K562 (cell line): ENCODE measurements around the gene CHRDL2. TPM values are rescaled to one million over a fixed set of nuclear protein-coding genes. Genes with fewer than 3 reads are reported as not detected.
A peak's percentile ranks its signal among the peaks of the same experiment; 100 is the strongest.

Experiments
- AFF4 ChIP-seq: sonication (generic); formaldehyde crosslinking; IDR thresholded peaks from 2 replicates; pipeline ENCODE4 v1.8.0; 2023; ENCODE audit warnings: mild to moderate bottlenecking, missing genetic modification reagents
- ARID2 ChIP-seq: fragments of 450-650 bp; IDR thresholded peaks from 2 replicates; pipeline ENCODE4 v1.6.1; 2017; ENCODE audit warnings: antibody characterized with exemption, mild to moderate bottlenecking
- CBFA2T2 ChIP-seq: fragments of 450-650 bp; conservative IDR thresholded peaks from 2 replicates; pipeline ENCODE4 v1.6.1; 2017; ENCODE audit warnings: mild to moderate bottlenecking
- COPS2 ChIP-seq: fragments of 450-650 bp; conservative IDR thresholded peaks from 2 replicates; pipeline ENCODE4 v1.6.1; 2016; ENCODE audit warnings: mild to moderate bottlenecking, moderate library complexity
- CTBP1 ChIP-seq: fragments of 450-650 bp; IDR thresholded peaks from 2 replicates; pipeline ENCODE4 v1.6.1; 2016; ENCODE audit warnings: borderline replicate concordance
- E2F8 ChIP-seq: fragments of 450-650 bp; IDR thresholded peaks from 2 replicates; pipeline ENCODE4 v1.7.1; 2018; ENCODE audit warnings: mild to moderate bottlenecking, low read depth; ENCODE audit not compliant: partially characterized antibody
- GATAD2B ChIP-seq: fragments of 450-650 bp; IDR thresholded peaks from 2 replicates; pipeline ENCODE4 v1.6.1; 2017; ENCODE audit warnings: mild to moderate bottlenecking, borderline replicate concordance
- HDAC2 ChIP-seq: fragments of 450-650 bp; IDR thresholded peaks from 2 replicates; pipeline ENCODE4 v1.6.1; 2016; ENCODE audit warnings: mild to moderate bottlenecking
- MNT ChIP-seq, 2 experiments: fragments of 450-650 bp; conservative IDR thresholded peaks; 2 replicates each; pipeline ENCODE4 v1.6.1; 2017; ENCODE audit warnings: mild to moderate bottlenecking in 2 of 2, moderate library complexity in 2 of 2
- POLR2AphosphoS2 ChIP-seq: IDR thresholded peaks from 2 replicates; pipeline ENCODE4 v1.6.1; 2012; ENCODE audit warnings: low read length, improper control_type of control experiment
- RAD21 ChIP-seq, 2 experiments: fragments of 250-450 bp in 1 of 2; fragments of 450-650 bp in 1 of 2; sonication (Bioruptor Pico) in 1 of 2; formaldehyde crosslinking in 1 of 2; IDR thresholded peaks in 1 of 2; conservative IDR thresholded peaks in 1 of 2; 2 replicates each; pipeline versions ENCODE4 v1.4.0 to v1.8.0; 2020 to 2022; ENCODE audit warnings: mild to moderate bottlenecking in 2 of 2, moderate library complexity in 1 of 2
- RBM34 ChIP-seq: fragments of 200-400 bp; formaldehyde crosslinking; IDR thresholded peaks from 2 replicates; pipeline ENCODE4 v1.6.1; 2018; ENCODE audit warnings: low read length, borderline replicate concordance; ENCODE audit not compliant: insufficient read depth
- SIN3A ChIP-seq, 2 experiments: fragments of 150-350 bp in 1 of 2; IDR thresholded peaks; 2 replicates each; pipeline ENCODE4 v1.6.1; 2011 to 2016; ENCODE audit warnings: borderline replicate concordance in 2 of 2, low read depth in 2 of 2, low read length in 2 of 2, mild to moderate bottlenecking in 2 of 2, moderate library complexity in 2 of 2; ENCODE audit not compliant: control insufficient read depth in 1 of 2
- ZNF280A ChIP-seq: fragments of 450-650 bp; IDR thresholded peaks from 2 replicates; pipeline ENCODE4 v1.6.1; 2018; ENCODE audit warnings: mild to moderate bottlenecking, low read depth; ENCODE audit not compliant: partially characterized antibody
- polyA plus RNA-seq, 8 experiments: library from polyadenylated mRNA; depleted of rRNA in 4 of 8; stranded (reverse) in 5 of 8; unstranded in 3 of 8; fragments of >200 nt; fragmentation: Nextera tagmentation in 2 of 8; fragmentation: Illumina TruSeq in 1 of 8; extraction: Ambion mirVana in 2 of 8; extraction: Trizol in 1 of 8; gene quantifications; 2 replicates each; pipeline versions ENCODE4 v1.2.1 to v1.2.3, GENCODE V29; 2011 to 2014; ENCODE audit warnings: inconsistent platforms in 1 of 8, missing spikeins in 1 of 8
- total RNA-seq, 7 experiments: library from RNA; depleted of rRNA in 6 of 7; stranded (reverse); fragments of >200 nt in 6 of 7; fragmentation: Illumina TruSeq in 2 of 7; extraction: Trizol in 2 of 7; gene quantifications; 2 replicates each; pipeline versions ENCODE4 v1.2.1 to v1.2.3, GENCODE V29; 2011 to 2021; ENCODE audit warnings: low replicate concordance in 1 of 7
- TF ChIP-seq, protein P1 (sequence below), 2 experiments: fragments of 450-650 bp in 1 of 2; sonication (generic) in 1 of 2; formaldehyde crosslinking in 1 of 2; IDR thresholded peaks in 1 of 2; conservative IDR thresholded peaks in 1 of 2; 2 replicates each; pipeline versions ENCODE4 v1.6.1 to v1.8.1; 2016 to 2023; ENCODE audit warnings: mild to moderate bottlenecking in 2 of 2, moderate library complexity in 2 of 2, inconsistent platforms in 1 of 2, missing genetic modification reagents in 1 of 2

The CHRDL2 gene
- total and polyA plus RNA-seq, 9 of the 15 experiments (the other 6 are each of a cell fraction or from before 2014, with no cell fraction given): not detected

DNA sequence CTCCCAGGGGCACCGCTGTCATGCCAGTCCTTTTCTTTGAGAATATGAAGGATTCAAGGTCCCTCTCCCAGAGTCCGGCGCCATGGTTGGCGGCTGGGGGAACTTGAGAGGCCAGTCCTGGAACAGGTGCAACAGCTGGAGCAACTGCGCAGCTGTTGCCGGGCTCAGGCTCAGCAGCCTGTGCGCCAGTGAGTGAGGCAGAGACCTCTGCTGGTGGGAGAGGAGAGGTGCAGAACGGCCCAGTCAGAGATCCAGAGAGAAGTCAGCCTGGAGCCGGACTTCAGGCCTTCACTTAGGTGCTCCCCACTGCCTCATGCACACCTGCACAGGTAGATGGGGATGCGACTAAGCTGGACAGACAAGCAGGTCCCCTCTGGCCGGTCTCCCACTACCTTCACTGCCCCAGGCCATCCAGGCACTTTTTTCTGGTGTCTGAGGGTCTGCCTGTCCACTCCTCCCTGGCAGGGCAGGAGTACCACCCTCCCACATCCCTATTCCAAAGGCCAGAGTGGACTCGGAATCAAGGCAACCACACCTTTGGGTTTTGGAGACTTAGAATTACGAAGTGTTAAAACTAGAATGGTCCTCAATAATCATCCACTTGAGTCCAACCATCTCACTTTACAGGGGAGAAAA is 4.6 kb downstream of the CHRDL2 start (continued):
- TF ChIP-seq E2F8 (no peak), RAD21 (CRISPR knock-in tag; conservative IDR thresholded peaks at IDR 0.05 in 1 of 2, IDR thresholded peaks at IDR 0.05 in 1 of 2) (peak; percentile 77 to 90), CBFA2T2 (peak; percentile 46; the same call in 1 of the 2 replicates), SIN3A (IDR thresholded peaks at IDR 0.05; ENCODE audit: borderline replicate concordance in 2 of 2, control insufficient read depth in 1 of 2, low read depth in 2 of 2, low read length in 2 of 2) (no peak), RBM34 (no peak), POLR2AphosphoS2 (no peak), HDAC2 (no peak), GATAD2B (no peak), ARID2 (0 out of 2 replicates have a peak, but pooled peaks have one; percentile 17), ZNF280A (no peak), AFF4 (no peak), COPS2 (no peak), CTBP1 (peak; percentile 53; the same call in 1 of the 2 replicates), MNT (conservative IDR thresholded peaks at IDR 0.05) (no peak)
- TF ChIP-seq, protein P1, sequence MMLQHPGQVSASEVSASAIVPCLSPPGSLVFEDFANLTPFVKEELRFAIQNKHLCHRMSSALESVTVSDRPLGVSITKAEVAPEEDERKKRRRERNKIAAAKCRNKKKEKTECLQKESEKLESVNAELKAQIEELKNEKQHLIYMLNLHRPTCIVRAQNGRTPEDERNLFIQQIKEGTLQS (IDR thresholded peaks at IDR 0.05): no peak
- TF ChIP-seq, protein P1 (CRISPR knock-in tag; conservative IDR thresholded peaks at IDR 0.05): no peak
